Osteoblast (primary cell): ENCODE measurements around the gene RET. TPM values are rescaled to one million over a fixed set of nuclear protein-coding genes. Genes with fewer than 3 reads are reported as not detected.

ENCODE experiments used
- DNase-seq: peaks from one replicate; pipeline ENCODE4 v3.0.0; 2011; ENCODE audit warnings: low spot score, mixed read lengths; ENCODE audit not compliant: insufficient read length; ENCODE audit errors: missing footprints
- H2AFZ ChIP-seq: 2 replicates; pipeline ENCODE4 v1.6.0; 2011; ENCODE audit warnings: mild to moderate bottlenecking, low read length
- H3K27ac ChIP-seq: 2 replicates; pipeline ENCODE4 v1.5.1; 2011; ENCODE audit warnings: mild to moderate bottlenecking, low read depth, low read length, moderate library complexity
- H3K27me3 ChIP-seq: 2 replicates; pipeline ENCODE4 v1.6.0; 2012; ENCODE audit warnings: mild to moderate bottlenecking, control low read depth, inconsistent platforms, low read length, moderate library complexity; ENCODE audit not compliant: insufficient read depth
- H3K36me3 ChIP-seq: 2 replicates; pipeline ENCODE4 v1.5.1; 2011; ENCODE audit warnings: mild to moderate bottlenecking, low read length, control low read depth, moderate library complexity; ENCODE audit not compliant: insufficient read depth
- H3K4me1 ChIP-seq: 2 replicates; pipeline ENCODE4 v1.5.1; 2011; ENCODE audit warnings: mild to moderate bottlenecking, low read length, control low read depth, moderate library complexity; ENCODE audit not compliant: insufficient read depth
- H3K4me2 ChIP-seq: 2 replicates; pipeline ENCODE4 v1.6.0; 2011; ENCODE audit warnings: mild to moderate bottlenecking, low read length; ENCODE audit not compliant: insufficient read depth
- H3K4me3 ChIP-seq: fragments of 200-600 bp; sonication (generic); 3 replicates; pipeline ENCODE4 v1.5.1; 2012; ENCODE audit warnings: mild to moderate bottlenecking, low read length, inconsistent platforms; ENCODE audit not compliant: insufficient read depth
- H3K79me2 ChIP-seq: 2 replicates; pipeline ENCODE4 v1.6.0; 2012; ENCODE audit warnings: mild to moderate bottlenecking, low read length, control low read depth, inconsistent platforms; ENCODE audit not compliant: insufficient read depth
- H3K9me3 ChIP-seq: 2 replicates; pipeline ENCODE4 v1.5.1; 2011; ENCODE audit warnings: low read depth, low read length, control low read depth
- H4K20me1 ChIP-seq: 2 replicates; pipeline ENCODE4 v1.6.0; 2012; ENCODE audit warnings: mild to moderate bottlenecking, low read length, control low read depth; ENCODE audit not compliant: insufficient read depth
- CTCF ChIP-seq: IDR thresholded peaks from 2 replicates; pipeline ENCODE4 v1.5.1; 2011; ENCODE audit warnings: mild to moderate bottlenecking, low read depth, low read length, moderate library complexity; ENCODE audit errors: extremely low read depth
- total RNA-seq: library from RNA; depleted of rRNA; stranded (reverse); fragments of >200 nt; gene quantifications from 2 replicates; pipeline ENCODE4 v1.2.3, GENCODE V29; 2012

RET gene
- total RNA-seq, 1 donor, result under 0.01 TPM

- Histone ChIP-seq H2AFZ (no peak overlapping the region), H4K20me1 (no peaks in the 10 kb centered on the region), H3K4me2 (no peak overlapping the region), H3K9me3 (no peaks in the 10 kb centered on the region), H3K4me3 (no peak overlapping the region), H3K4me1 (peaks cover 13% of the 10 kb centered on the region), H3K27ac (no peak overlapping the region), H3K79me2 (no peaks in the 10 kb centered on the region), H3K36me3 (no peaks in the 10 kb centered on the region), H3K27me3 (peaks cover 7% of the 10 kb centered on the region)
- peak; percentile 22 for DNase-seq
- TF ChIP-seq CTCF, result no peak
Measured at GRCh38 chr10:43124574-43125273, 47.9 kb downstream of the RET start.

- no peak for TF ChIP-seq CTCF
- Histone ChIP-seq H3K4me3 (no peak overlapping the region), H3K79me2 (no peaks in the 10 kb centered on the region), H2AFZ (no peak overlapping the region), H3K27me3 (peaks cover 7% of the 10 kb centered on the region), H3K4me1 (peaks cover 16% of the 10 kb centered on the region), H3K36me3 (no peaks in the 10 kb centered on the region), H4K20me1 (no peaks in the 10 kb centered on the region), H3K4me2 (no peak overlapping the region), H3K27ac (no peak overlapping the region), H3K9me3 (no peaks in the 10 kb centered on the region)
- peak; percentile 59 for DNase-seq
Measured at GRCh38 chr10:43125274-43125845, 48.5 kb downstream of the RET start.

GRCh38 chr10:43125881-43126731 lies 49.2 kb downstream of the RET start:
- no peak overlapping the region for H2AFZ ChIP-seq
- H3K79me2 ChIP-seq, result no peaks in the 10 kb centered on the region
- no peak overlapping the region for H3K4me2 ChIP-seq
- H3K27me3 ChIP-seq, result peaks cover 7% of the 10 kb centered on the region
- DNase-seq, result peak; percentile 63
- no peaks in the 10 kb centered on the region for H3K36me3 ChIP-seq
- H3K27ac ChIP-seq, result no peak overlapping the region
- no peak for TF ChIP-seq CTCF
- no peaks in the 10 kb centered on the region for H3K9me3 ChIP-seq
- H4K20me1 ChIP-seq, result no peaks in the 10 kb centered on the region
- no peak overlapping the region for H3K4me3 ChIP-seq
- peaks cover 16% of the 10 kb centered on the region for H3K4me1 ChIP-seq
